CD14-positive monocyte (primary cell): ENCODE measurements around the gene CEBPE. TPM values are rescaled to one million over a fixed set of nuclear protein-coding genes. Genes with fewer than 3 reads are reported as not detected.

Experiments
- DNase-seq, 3 donors: peaks; one replicate each; pipeline ENCODE4 v3.0.0-alpha.2; 2011 to 2022
- H2AFZ ChIP-seq: 2 replicates; pipeline ENCODE4 v1.6.0; 2012; ENCODE audit warnings: mild to moderate bottlenecking, low read depth, low read length, inconsistent platforms; ENCODE audit not compliant: insufficient read depth, poor library complexity, severe bottlenecking
- H3K27ac ChIP-seq, 2 donors: 1 replicate in 1 of 2; 2 replicates in 1 of 2; pipeline ENCODE4 v1.5.1; 2012 to 2013; ENCODE audit warnings: low read length in 2 of 2, control low read depth in 1 of 2, inconsistent platforms in 1 of 2, low read depth in 1 of 2, mild to moderate bottlenecking in 1 of 2
- H3K27me3 ChIP-seq, 2 donors: one replicate each; pipeline versions ENCODE4 v1.6.0 to v1.6.1; 2011 to 2013; ENCODE audit warnings: low read length in 2 of 2; ENCODE audit not compliant: control insufficient read depth in 2 of 2, insufficient read depth in 2 of 2
- H3K36me3 ChIP-seq, 2 donors: replicated peaks in 1 of 2; 1 replicate in 1 of 2; 2 replicates in 1 of 2; pipeline versions ENCODE4 v1.5.1 to v1.6.1; 2012 to 2013; ENCODE audit warnings: low read length in 2 of 2, control low read depth in 1 of 2, inconsistent platforms in 1 of 2, mild to moderate bottlenecking in 1 of 2; ENCODE audit not compliant: insufficient read depth in 2 of 2, control insufficient read depth in 1 of 2
- H3K4me1 ChIP-seq, 2 donors: 1 replicate in 1 of 2; 2 replicates in 1 of 2; pipeline versions ENCODE4 v1.5.1 to v1.6.1; 2012 to 2013; ENCODE audit warnings: low read length in 2 of 2, control low read depth in 1 of 2, inconsistent platforms in 1 of 2, mild to moderate bottlenecking in 1 of 2, moderate library complexity in 1 of 2; ENCODE audit not compliant: insufficient read depth in 2 of 2, control insufficient read depth in 1 of 2
- H3K4me2 ChIP-seq: replicated peaks from 2 replicates; pipeline ENCODE3; 2012; ENCODE audit warnings: low read length, moderate library complexity, mild to moderate bottlenecking; ENCODE audit not compliant: poor library complexity, severe bottlenecking; ENCODE audit errors: extremely low read depth
- H3K4me3 ChIP-seq, 3 experiments: fragments of 200-600 bp in 1 of 3; sonication (generic) in 1 of 3; replicated peaks in 1 of 3; 1 replicate in 2 of 3; 2 replicates in 1 of 3; pipeline ENCODE4 v1.5.1; 2011 to 2013; ENCODE audit warnings: low read length in 3 of 3, mild to moderate bottlenecking in 3 of 3, control low read depth in 2 of 3, low read depth in 2 of 3, inconsistent platforms in 1 of 3, moderate library complexity in 1 of 3
- H3K79me2 ChIP-seq: 2 replicates; pipeline ENCODE4 v1.6.0; 2012; ENCODE audit warnings: mild to moderate bottlenecking, control low read depth, inconsistent platforms, low read length, moderate library complexity; ENCODE audit not compliant: insufficient read depth
- H3K9ac ChIP-seq: 2 replicates; pipeline ENCODE4 v1.6.0; 2017; ENCODE audit warnings: low read length, mild to moderate bottlenecking; ENCODE audit not compliant: insufficient read depth, poor library complexity, severe bottlenecking
- H3K9me3 ChIP-seq, 2 donors: replicated peaks in 1 of 2; 1 replicate in 1 of 2; 2 replicates in 1 of 2; pipeline versions ENCODE4 v1.5.1 to v1.6.1; 2012 to 2013; ENCODE audit warnings: low read length in 2 of 2, control low read depth in 1 of 2; ENCODE audit not compliant: control insufficient read depth in 1 of 2, insufficient read depth in 1 of 2
- H4K20me1 ChIP-seq: 2 replicates; pipeline ENCODE4 v1.6.0; 2012; ENCODE audit warnings: mild to moderate bottlenecking, low read length, control low read depth, moderate library complexity; ENCODE audit not compliant: insufficient read depth
- H3K27ac Mint-ChIP-seq, 7 donors: one replicate each; pipeline ENCODE4 v1.8.0; 2020; ENCODE audit warnings: mild to moderate bottlenecking in 7 of 7, mixed read lengths in 7 of 7, moderate library complexity in 6 of 7, inconsistent platforms in 2 of 7
- H3K27me3 Mint-ChIP-seq, 3 donors: one replicate each; pipeline ENCODE4 v1.8.0; 2021 to 2022; ENCODE audit warnings: low read depth in 3 of 3, mild to moderate bottlenecking in 3 of 3, mixed read lengths in 3 of 3, moderate library complexity in 3 of 3, inconsistent platforms in 1 of 3
- H3K36me3 Mint-ChIP-seq, 2 donors: one replicate each; pipeline ENCODE4 v1.8.0; 2020; ENCODE audit warnings: mixed read lengths in 2 of 2, inconsistent platforms in 1 of 2, mild to moderate bottlenecking in 1 of 2
- H3K4me1 Mint-ChIP-seq: one replicate; pipeline ENCODE4 v1.8.0; 2020; ENCODE audit warnings: mild to moderate bottlenecking, mixed read lengths
- H3K4me3 Mint-ChIP-seq, 2 donors: one replicate each; pipeline ENCODE4 v1.8.0; 2020; ENCODE audit warnings: mild to moderate bottlenecking in 2 of 2, mixed read lengths in 2 of 2, moderate library complexity in 1 of 2
- H3K9me3 Mint-ChIP-seq, 7 donors: one replicate each; pipeline ENCODE4 v1.8.0; 2020 to 2022; ENCODE audit warnings: mixed read lengths in 7 of 7, mild to moderate bottlenecking in 6 of 7, moderate library complexity in 6 of 7, inconsistent platforms in 2 of 7
- WGBS: methylation state at CpG from one replicate; pipeline ENCODE4 v1.1.5; 2013; ENCODE audit warnings: missing lambda C conversion rate; ENCODE audit not compliant: insufficient coverage; 5-methylcytosine and 5-hydroxymethylcytosine counted together
- intact Hi-C, 2 donors: fragments of 100-400 bp; cut with micrococcal nuclease; formaldehyde crosslinking; loops; one replicate each; pipeline versions ENCODE4 v1.15.0 to v1.15.1; 2023
- polyA plus RNA-seq, 3 donors: library from polyadenylated mRNA; depleted of rRNA in 1 of 3; unstranded in 2 of 3; stranded (reverse) in 1 of 3; fragments of 300-500 nt in 2 of 3; fragments of >200 nt in 1 of 3; fragmentation: Illumina TruSeq in 2 of 3; gene quantifications; 1 replicate in 2 of 3; 2 replicates in 1 of 3; pipeline ENCODE4 v1.2.3, GENCODE V29; 2012 to 2021
- TF ChIP-seq, protein P1 (sequence below): fragments of 200-600 bp; IDR thresholded peaks from one replicate; pipeline ENCODE4 v1.8.0; 2022; ENCODE audit warnings: antibody characterized with exemption, mild to moderate bottlenecking

The CEBPE gene
- polyA plus RNA-seq, 3 donors: 0.73 to 1.5 (median 1.3) TPM

DNA sequence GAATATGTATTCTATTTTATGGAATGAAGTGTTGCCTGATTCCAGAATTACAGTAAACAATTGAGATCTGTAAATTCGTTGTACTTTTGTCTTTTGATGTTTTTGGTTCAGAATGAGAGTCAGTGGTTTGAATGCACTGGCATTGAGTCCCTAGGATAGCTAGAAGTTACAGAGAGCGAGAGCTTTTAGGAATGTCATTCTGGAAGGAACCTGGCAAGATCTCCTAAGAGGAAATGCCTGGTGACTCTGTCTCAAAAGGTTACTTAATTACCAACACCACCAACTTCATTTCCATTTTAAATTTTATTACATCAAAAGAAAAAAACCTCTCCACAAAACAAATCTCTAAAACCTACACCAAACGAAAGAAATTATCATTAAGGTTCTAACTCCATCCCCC, 6.0 kb upstream of the CEBPE start:
- H3K4me3 Mint-ChIP-seq: no peak overlapping the region
- H3K4me1 ChIP-seq: peaks cover 15 to 30% of the 10 kb centered on the region in 2 donors
- intact Hi-C loops: no loop called here
- peaks cover 35% of the 10 kb centered on the region for H3K4me1 Mint-ChIP-seq
- peak overlapping the region in 1 of 7 donors; percentile 42 for H3K27ac Mint-ChIP-seq
- H2AFZ ChIP-seq: no peak overlapping the region
- TF ChIP-seq, protein P1, sequence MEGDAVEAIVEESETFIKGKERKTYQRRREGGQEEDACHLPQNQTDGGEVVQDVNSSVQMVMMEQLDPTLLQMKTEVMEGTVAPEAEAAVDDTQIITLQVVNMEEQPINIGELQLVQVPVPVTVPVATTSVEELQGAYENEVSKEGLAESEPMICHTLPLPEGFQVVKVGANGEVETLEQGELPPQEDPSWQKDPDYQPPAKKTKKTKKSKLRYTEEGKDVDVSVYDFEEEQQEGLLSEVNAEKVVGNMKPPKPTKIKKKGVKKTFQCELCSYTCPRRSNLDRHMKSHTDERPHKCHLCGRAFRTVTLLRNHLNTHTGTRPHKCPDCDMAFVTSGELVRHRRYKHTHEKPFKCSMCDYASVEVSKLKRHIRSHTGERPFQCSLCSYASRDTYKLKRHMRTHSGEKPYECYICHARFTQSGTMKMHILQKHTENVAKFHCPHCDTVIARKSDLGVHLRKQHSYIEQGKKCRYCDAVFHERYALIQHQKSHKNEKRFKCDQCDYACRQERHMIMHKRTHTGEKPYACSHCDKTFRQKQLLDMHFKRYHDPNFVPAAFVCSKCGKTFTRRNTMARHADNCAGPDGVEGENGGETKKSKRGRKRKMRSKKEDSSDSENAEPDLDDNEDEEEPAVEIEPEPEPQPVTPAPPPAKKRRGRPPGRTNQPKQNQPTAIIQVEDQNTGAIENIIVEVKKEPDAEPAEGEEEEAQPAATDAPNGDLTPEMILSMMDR: no peak
- no peak for DNase-seq
- H4K20me1 ChIP-seq: no peaks in the 10 kb centered on the region
- 83% methylated on average over 1 of the region's 3 CpGs for WGBS
- peaks cover 0 to 2% (median 0%) of the 10 kb centered on the region in 3 donors for H3K27me3 Mint-ChIP-seq
- no peak overlapping the region for H3K4me2 ChIP-seq
- H3K79me2 ChIP-seq: no peaks in the 10 kb centered on the region
- no peaks in the 10 kb centered on the region for H3K27me3 ChIP-seq
- H3K9ac ChIP-seq: no peak overlapping the region
- H3K9me3 ChIP-seq: no peaks in the 10 kb centered on the region
- no peaks in the 10 kb centered on the region for H3K36me3 Mint-ChIP-seq
- H3K36me3 ChIP-seq: no peaks in the 10 kb centered on the region
- H3K27ac ChIP-seq: no peak overlapping the region
- H3K9me3 Mint-ChIP-seq: peaks cover 0 to 2% (median 0%) of the 10 kb centered on the region in 7 donors
- no peak overlapping the region for H3K4me3 ChIP-seq

- no peak for DNase-seq
- Histone ChIP-seq H3K79me2 (peaks cover 2% of the 10 kb centered on the region), H3K4me3 (no peak overlapping the region), H3K4me1 (peaks cover 17 to 31% of the 10 kb centered on the region in 2 donors), H3K4me2 (no peak overlapping the region), H4K20me1 (no peaks in the 10 kb centered on the region), H3K36me3 (no peaks in the 10 kb centered on the region), H3K27me3 (no peaks in the 10 kb centered on the region), H3K27ac (no peak overlapping the region), H3K9ac (no peak overlapping the region), H2AFZ (no peak overlapping the region), H3K9me3 (no peaks in the 10 kb centered on the region)
- Mint-ChIP-seq H3K27me3 (peaks cover 0 to 2% (median 0%) of the 10 kb centered on the region in 3 donors), H3K9me3 (peaks cover 0 to 2% (median 0%) of the 10 kb centered on the region in 7 donors), H3K4me3 (no peak overlapping the region), H3K4me1 (peaks cover 35% of the 10 kb centered on the region), H3K36me3 (no peaks in the 10 kb centered on the region), H3K27ac (no peak overlapping the region)
- TF ChIP-seq, protein P1: no peak
- intact Hi-C loops: no loop called here
- 100% methylated on average over 8 of the region's 13 CpGs for WGBS
Measured at GRCh38 chr14:23124337-23124954, 5.4 kb upstream of the CEBPE start.
